Activated CD8-positive, alpha-beta T cell treated with anti-CD3 and anti-CD28 coated beads for 36 hours (primary cell): ENCODE data around the gene SLC17A1. TPM values are rescaled to one million over a fixed set of nuclear protein-coding genes. Genes with fewer than 3 reads are reported as not detected.
A peak's percentile ranks its signal among the peaks of the same experiment; 100 is the strongest.

ENCODE experiments used
- ATAC-seq: fragments of 200-7000 bp; cut with Tn5 transposase; one replicate; pipeline ENCODE4 v1.10.0; 2021; ENCODE audit warnings: mild to moderate bottlenecking, moderate library complexity
- CTCF ChIA-PET: fragments of 350-600 bp; sonication (Branson Sonifier 250); formaldehyde crosslinking; loops from one replicate; lab custom pipeline; 2021; ENCODE audit warnings: antibody characterized with exemption; lab: Charles Lee
- POLR2A ChIA-PET: fragments of 350-600 bp; sonication (Branson Sonifier 250); formaldehyde crosslinking; loops from one replicate; lab custom pipeline; 2021; ENCODE audit warnings: antibody characterized with exemption; lab: Charles Lee
- DNase-seq: peaks from one replicate; pipeline ENCODE4 v3.0.0-alpha.2; 2020
- H3K27ac Mint-ChIP-seq: one replicate; pipeline ENCODE4 v1.8.0; 2021; ENCODE audit warnings: mild to moderate bottlenecking, mixed read lengths
- H3K27me3 Mint-ChIP-seq: one replicate; pipeline ENCODE4 v1.8.0; 2021; ENCODE audit warnings: mixed read lengths
- H3K36me3 Mint-ChIP-seq: one replicate; pipeline ENCODE4 v1.8.0; 2021; ENCODE audit warnings: low read depth, mixed read lengths
- H3K4me1 Mint-ChIP-seq: one replicate; pipeline ENCODE4 v1.8.0; 2021; ENCODE audit warnings: low read depth, mixed read lengths
- H3K4me3 Mint-ChIP-seq: one replicate; pipeline ENCODE4 v1.8.0; 2021; ENCODE audit warnings: mild to moderate bottlenecking, moderate library complexity, mixed read lengths
- H3K9me3 Mint-ChIP-seq: one replicate; pipeline ENCODE4 v1.8.0; 2021; ENCODE audit warnings: mixed read lengths
- CTCF ChIP-seq: fragments of 200-600 bp; IDR thresholded peaks from one replicate; pipeline ENCODE4 v1.8.0; 2022; ENCODE audit warnings: antibody characterized with exemption, mild to moderate bottlenecking
- intact Hi-C: fragments of 100-400 bp; cut with micrococcal nuclease; formaldehyde crosslinking; loops from one replicate; pipeline ENCODE4 v1.10.0; 2022
- total RNA-seq, 2 experiments: library from RNA; stranded (reverse); gene quantifications; one replicate each; pipeline ENCODE4 v1.2.3, GENCODE V29; 2021

Gene SLC17A1
- total RNA-seq, 2 experiments from 2014 or later, result not detected

GRCh38 chr6:25875563-25875905 is 43.7 kb upstream of the SLC17A1 start:
- ChIA-PET POLR2A (no interaction called here), CTCF (interaction anchor here (1.4 to 2.3 kb wide), 2 partner anchors 16 to 117 kb away, joined by 4 to 9 read pairs; no protein-coding TSS in a partner anchor)

GRCh38 chr6:25874822-25875562 is 43.1 kb upstream of the SLC17A1 start:
- peaks cover 1% of the 10 kb centered on the region for H3K27me3 Mint-ChIP-seq
- no peak overlapping the region for H3K4me3 Mint-ChIP-seq
- no peaks in the 10 kb centered on the region for H3K9me3 Mint-ChIP-seq
- TF ChIP-seq CTCF, result no peak
- CTCF ChIA-PET, result interaction anchor here (1.4 to 2.3 kb wide), 2 partner anchors 16 to 118 kb away, joined by 4 to 9 read pairs; no protein-coding TSS in a partner anchor
- H3K4me1 Mint-ChIP-seq, result peaks cover 23% of the 10 kb centered on the region
- no peak for DNase-seq
- POLR2A ChIA-PET, result no interaction called here
- H3K36me3 Mint-ChIP-seq, result no peaks in the 10 kb centered on the region
- H3K27ac Mint-ChIP-seq, result no peak overlapping the region
- intact Hi-C loops, result no loop called here
- ATAC-seq, result peak; percentile 39

More at GRCh38 chr6:25875563-25875905, 43.7 kb upstream of the SLC17A1 start:
- peaks cover 1% of the 10 kb centered on the region for H3K27me3 Mint-ChIP-seq
- no peaks in the 10 kb centered on the region for H3K36me3 Mint-ChIP-seq
- peaks cover 23% of the 10 kb centered on the region for H3K4me1 Mint-ChIP-seq
- no peak for TF ChIP-seq CTCF
- H3K9me3 Mint-ChIP-seq, result no peaks in the 10 kb centered on the region
- ATAC-seq, result no peak
- DNase-seq, result no peak
- intact Hi-C loops, result no loop called here
- H3K27ac Mint-ChIP-seq, result no peak overlapping the region
- no peak overlapping the region for H3K4me3 Mint-ChIP-seq

- CTCF ChIA-PET, result interaction anchor here (1.0 to 2.3 kb wide), 3 partner anchors 8 to 119 kb away, joined by 3 to 13 read pairs (median 9); no protein-coding TSS in a partner anchor
- no peak for TF ChIP-seq CTCF
Observed at GRCh38 chr6:25874118-25874517, 42.3 kb upstream of the SLC17A1 start, which contains the start of gene SLC17A3. TSS of gene SLC17A3 (minus strand) at chr6:25874243. CDS start at chr6:25868387, 5,856 bp downstream.

GRCh38 chr6:25872814-25873213 is 41.0 kb upstream of the SLC17A1 start:
- TF ChIP-seq CTCF, result no peak
- Mint-ChIP-seq H3K9me3 (no peaks in the 10 kb centered on the region), H3K36me3 (no peaks in the 10 kb centered on the region), H3K27ac (no peak overlapping the region), H3K27me3 (peaks cover 1% of the 10 kb centered on the region), H3K4me1 (peaks cover 25% of the 10 kb centered on the region), H3K4me3 (no peak overlapping the region)
- intact Hi-C loops, result no loop called here
- ATAC-seq, result peak; percentile 76
- DNase-seq, result peak; percentile 6
- ChIA-PET CTCF (interaction anchor here (1.1 to 1.7 kb wide), 3 partner anchors 9 to 120 kb away, joined by 3 to 13 read pairs (median 4); no protein-coding TSS in a partner anchor), POLR2A (no interaction called here)

More at GRCh38 chr6:25874118-25874517, 42.3 kb upstream of the SLC17A1 start, which contains the start of gene SLC17A3:
- DNase-seq (no peak), ATAC-seq (no peak)
- Mint-ChIP-seq H3K4me3 (no peak within 1 kb of the TSS), H3K36me3 (no peaks in the 10 kb centered on the region), H3K4me1 (peaks cover 23% of the 10 kb centered on the region), H3K9me3 (no peaks in the 10 kb centered on the region), H3K27ac (no peak within 1 kb of the TSS), H3K27me3 (peaks cover 1% of the 10 kb centered on the region)
- POLR2A ChIA-PET, result no interaction called here
- intact Hi-C loops, result no loop called here

- H3K4me3 Mint-ChIP-seq, result no peak overlapping the region
- ChIA-PET CTCF (interaction anchor here (1.2 kb wide), 1 partner anchor 12 kb away, joined by 3 read pairs; no protein-coding TSS in a partner anchor), POLR2A (no interaction called here)
- DNase-seq (no peak), ATAC-seq (no peak)
- intact Hi-C loops, result no loop called here
- H3K9me3 Mint-ChIP-seq, result no peaks in the 10 kb centered on the region
- peaks cover 28% of the 10 kb centered on the region for H3K4me1 Mint-ChIP-seq
- H3K27ac Mint-ChIP-seq, result no peak overlapping the region
- no peaks in the 10 kb centered on the region for H3K27me3 Mint-ChIP-seq
- TF ChIP-seq CTCF, result no peak
- H3K36me3 Mint-ChIP-seq, result no peaks in the 10 kb centered on the region
Observed at GRCh38 chr6:25869840-25870239, 38.0 kb upstream of the SLC17A1 start.
